A549 (cell line): ENCODE results near the gene GRIK2.

ENCODE experiments used
- HDAC2 ChIP-seq: fragments of 200-600 bp; sonication (generic); IDR thresholded peaks from 2 replicates; pipeline ENCODE4 v1.6.1; 2016
- RAD21 ChIP-seq, 2 experiments: fragments of >200 bp in 1 of 2; sonication (Bioruptor Twin) in 1 of 2; formaldehyde crosslinking in 1 of 2; IDR thresholded peaks in 1 of 2; conservative IDR thresholded peaks in 1 of 2; 2 replicates in 1 of 2; 3 replicates in 1 of 2; pipeline ENCODE4 v1.6.1; 2012 to 2018; ENCODE audit warnings: inconsistent platforms in 1 of 2
- TF ChIP-seq, protein P1 (sequence below): fragments of 200-600 bp; sonication (generic); IDR thresholded peaks from 2 replicates; pipeline ENCODE4 v1.6.1; 2016; ENCODE audit warnings: antibody characterized with exemption, mild to moderate bottlenecking, moderate library complexity
- TF ChIP-seq, protein P2 (sequence below): IDR thresholded peaks from 2 replicates; pipeline ENCODE4 v1.6.1; 2012
- TF ChIP-seq, protein P3 (sequence below): fragments of >200 bp; sonication (Bioruptor Twin); formaldehyde crosslinking; IDR thresholded peaks from 3 replicates; pipeline ENCODE4 v1.5.1; 2016

DNA sequence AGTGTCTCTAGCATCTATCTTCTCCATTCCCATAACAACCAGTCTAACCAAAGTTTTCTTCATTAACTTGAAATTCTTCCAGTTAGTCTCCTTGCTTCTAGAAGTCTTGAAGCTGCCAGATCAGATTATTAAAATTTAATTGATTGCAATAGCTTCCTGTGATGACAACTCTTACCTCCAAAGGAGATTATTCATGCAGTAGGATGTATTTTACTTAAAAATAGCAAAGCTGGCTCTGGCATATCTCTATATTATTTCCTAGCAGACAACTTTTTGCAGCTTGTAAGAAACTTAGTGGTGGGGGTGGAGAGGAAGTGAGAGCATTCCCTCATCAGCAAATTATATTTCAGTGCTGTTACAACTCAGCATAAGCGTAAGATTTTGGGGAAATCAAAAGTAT, 290.4 kb downstream of the GRIK2 start:
- TF ChIP-seq RAD21 (conservative IDR thresholded peaks at IDR 0.05 in 1 of 2, IDR thresholded peaks at IDR 0.05 in 1 of 2) (no peak), HDAC2 (no peak)
- TF ChIP-seq, protein P1, sequence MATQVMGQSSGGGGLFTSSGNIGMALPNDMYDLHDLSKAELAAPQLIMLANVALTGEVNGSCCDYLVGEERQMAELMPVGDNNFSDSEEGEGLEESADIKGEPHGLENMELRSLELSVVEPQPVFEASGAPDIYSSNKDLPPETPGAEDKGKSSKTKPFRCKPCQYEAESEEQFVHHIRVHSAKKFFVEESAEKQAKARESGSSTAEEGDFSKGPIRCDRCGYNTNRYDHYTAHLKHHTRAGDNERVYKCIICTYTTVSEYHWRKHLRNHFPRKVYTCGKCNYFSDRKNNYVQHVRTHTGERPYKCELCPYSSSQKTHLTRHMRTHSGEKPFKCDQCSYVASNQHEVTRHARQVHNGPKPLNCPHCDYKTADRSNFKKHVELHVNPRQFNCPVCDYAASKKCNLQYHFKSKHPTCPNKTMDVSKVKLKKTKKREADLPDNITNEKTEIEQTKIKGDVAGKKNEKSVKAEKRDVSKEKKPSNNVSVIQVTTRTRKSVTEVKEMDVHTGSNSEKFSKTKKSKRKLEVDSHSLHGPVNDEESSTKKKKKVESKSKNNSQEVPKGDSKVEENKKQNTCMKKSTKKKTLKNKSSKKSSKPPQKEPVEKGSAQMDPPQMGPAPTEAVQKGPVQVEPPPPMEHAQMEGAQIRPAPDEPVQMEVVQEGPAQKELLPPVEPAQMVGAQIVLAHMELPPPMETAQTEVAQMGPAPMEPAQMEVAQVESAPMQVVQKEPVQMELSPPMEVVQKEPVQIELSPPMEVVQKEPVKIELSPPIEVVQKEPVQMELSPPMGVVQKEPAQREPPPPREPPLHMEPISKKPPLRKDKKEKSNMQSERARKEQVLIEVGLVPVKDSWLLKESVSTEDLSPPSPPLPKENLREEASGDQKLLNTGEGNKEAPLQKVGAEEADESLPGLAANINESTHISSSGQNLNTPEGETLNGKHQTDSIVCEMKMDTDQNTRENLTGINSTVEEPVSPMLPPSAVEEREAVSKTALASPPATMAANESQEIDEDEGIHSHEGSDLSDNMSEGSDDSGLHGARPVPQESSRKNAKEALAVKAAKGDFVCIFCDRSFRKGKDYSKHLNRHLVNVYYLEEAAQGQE, result no peak
- TF ChIP-seq, protein P2, sequence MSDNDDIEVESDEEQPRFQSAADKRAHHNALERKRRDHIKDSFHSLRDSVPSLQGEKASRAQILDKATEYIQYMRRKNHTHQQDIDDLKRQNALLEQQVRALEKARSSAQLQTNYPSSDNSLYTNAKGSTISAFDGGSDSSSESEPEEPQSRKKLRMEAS, result no peak
- TF ChIP-seq, protein P3, sequence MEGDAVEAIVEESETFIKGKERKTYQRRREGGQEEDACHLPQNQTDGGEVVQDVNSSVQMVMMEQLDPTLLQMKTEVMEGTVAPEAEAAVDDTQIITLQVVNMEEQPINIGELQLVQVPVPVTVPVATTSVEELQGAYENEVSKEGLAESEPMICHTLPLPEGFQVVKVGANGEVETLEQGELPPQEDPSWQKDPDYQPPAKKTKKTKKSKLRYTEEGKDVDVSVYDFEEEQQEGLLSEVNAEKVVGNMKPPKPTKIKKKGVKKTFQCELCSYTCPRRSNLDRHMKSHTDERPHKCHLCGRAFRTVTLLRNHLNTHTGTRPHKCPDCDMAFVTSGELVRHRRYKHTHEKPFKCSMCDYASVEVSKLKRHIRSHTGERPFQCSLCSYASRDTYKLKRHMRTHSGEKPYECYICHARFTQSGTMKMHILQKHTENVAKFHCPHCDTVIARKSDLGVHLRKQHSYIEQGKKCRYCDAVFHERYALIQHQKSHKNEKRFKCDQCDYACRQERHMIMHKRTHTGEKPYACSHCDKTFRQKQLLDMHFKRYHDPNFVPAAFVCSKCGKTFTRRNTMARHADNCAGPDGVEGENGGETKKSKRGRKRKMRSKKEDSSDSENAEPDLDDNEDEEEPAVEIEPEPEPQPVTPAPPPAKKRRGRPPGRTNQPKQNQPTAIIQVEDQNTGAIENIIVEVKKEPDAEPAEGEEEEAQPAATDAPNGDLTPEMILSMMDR, result no peak
